HG02840 (cell line): Measurements from ENCODE around the gene AP1G1.
"Not testable (repeated sequence)": the region's sequence is repeated elsewhere in the genome, so short reads cannot be mapped to it uniquely, and the experiment has no call there.

Experiments
- ATAC-seq: cut with Tn5 transposase; IDR thresholded peaks from one replicate; pipeline ENCODE4 v1.9.1; 2021; ENCODE audit warnings: mild to moderate bottlenecking, moderate library complexity, moderate number of reproducible peaks; ENCODE audit not compliant: unreplicated experiment, low FRiP score

AP1G1 gene

DNA sequence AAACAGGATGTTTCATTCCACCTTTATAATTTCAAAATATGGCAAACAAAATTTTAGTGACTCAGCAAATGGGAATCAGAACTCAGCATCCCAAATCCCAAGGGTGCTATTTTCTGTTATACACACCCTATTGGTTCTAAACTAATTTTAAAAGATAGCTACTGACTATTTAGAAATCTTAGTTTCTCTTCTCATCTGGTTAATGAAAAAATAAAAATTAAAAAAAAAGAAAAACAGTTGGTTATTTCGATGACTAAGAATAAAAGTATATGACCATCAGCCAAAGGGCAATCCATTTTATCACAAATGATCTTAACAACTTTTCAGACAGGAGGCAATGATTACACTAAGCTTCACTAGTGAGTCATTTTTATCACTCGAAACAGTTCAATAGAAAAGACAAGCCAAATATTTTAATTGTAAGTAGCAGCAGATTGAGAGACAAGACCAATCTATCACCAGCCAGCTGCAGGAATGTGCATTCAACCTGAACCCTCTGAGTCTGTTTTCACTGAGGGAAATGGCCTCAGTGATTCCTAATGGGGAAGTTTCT lies 99.3 kb downstream of the AP1G1 start:
- no peak for ATAC-seq

DNA sequence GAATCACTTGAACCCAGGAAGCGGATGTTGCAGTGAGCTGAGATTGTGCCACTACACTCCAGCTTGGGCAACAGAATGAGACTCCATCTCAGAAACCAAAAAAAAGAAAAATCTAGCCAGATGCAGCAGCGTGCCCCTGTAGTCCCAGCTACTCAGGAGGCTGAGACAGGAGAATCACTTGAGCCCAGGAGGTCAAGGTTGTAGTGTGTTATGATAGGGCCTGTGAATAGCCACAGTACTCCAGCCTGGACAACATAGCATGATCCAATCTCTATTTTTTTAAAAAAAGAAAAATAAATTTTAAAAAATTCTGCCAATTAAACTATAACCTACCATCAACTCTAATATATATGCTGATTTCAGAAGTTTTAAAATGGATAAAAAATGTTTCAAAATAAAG lies 99.9 kb downstream of the AP1G1 start:
- no peak for ATAC-seq

GRCh38 chr16:71707199-71707598 lies 101.4 kb downstream of the AP1G1 start:
- no peak for ATAC-seq

GRCh38 chr16:71706046-71706445 lies 102.6 kb downstream of the AP1G1 start:
- no peak for ATAC-seq

DNA sequence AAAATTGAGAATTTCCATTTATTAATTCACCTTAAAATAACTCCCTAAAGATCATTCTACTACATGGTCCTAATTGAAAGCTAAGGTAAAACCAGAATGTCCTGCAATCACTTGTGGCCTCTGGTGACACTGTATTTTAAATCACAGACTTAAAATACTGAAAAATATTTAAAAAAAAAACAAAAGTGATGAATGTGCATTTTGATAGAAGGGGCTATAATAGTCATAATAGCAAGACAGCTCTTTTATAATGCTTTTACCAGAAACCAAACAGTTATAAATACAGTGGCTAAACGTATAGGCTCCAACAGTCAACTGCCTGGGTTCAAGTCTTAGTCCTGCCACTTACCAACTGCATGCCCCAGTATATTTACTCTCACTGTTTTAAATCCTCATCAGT lies 105.3 kb downstream of the AP1G1 start:
- no peak for ATAC-seq

- no peak for ATAC-seq
Measured at GRCh38 chr16:71700831-71701230, 107.8 kb downstream of the AP1G1 start.

DNA sequence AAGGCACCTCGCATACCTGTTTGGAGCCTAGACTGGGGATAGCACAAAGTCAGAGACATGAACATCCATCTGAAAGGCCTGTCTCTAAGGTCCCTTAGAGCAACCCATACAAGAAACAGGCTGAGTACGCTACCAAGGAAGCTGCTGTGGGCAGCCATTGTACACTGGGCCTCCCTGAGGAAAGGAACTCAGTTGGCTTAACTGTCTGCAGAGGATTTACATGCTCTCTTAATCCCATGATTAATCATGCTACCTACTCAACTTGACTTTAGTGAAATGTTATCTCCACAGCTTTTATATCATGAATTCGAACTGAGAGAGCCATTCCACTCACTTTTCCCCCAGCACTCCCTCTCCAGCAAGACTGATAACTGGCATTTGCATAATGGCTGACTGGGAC lies 110.1 kb downstream of the AP1G1 start:
- no peak for ATAC-seq

GRCh38 chr16:71693164-71693563 lies 115.5 kb downstream of the AP1G1 start:
- ATAC-seq, result no peak

- no peak for ATAC-seq
Measured at GRCh38 chr16:71689901-71690300, 118.7 kb downstream of the AP1G1 start.

- no peak for ATAC-seq
Measured at GRCh38 chr16:71687861-71688260, 120.8 kb downstream of the AP1G1 start.

DNA sequence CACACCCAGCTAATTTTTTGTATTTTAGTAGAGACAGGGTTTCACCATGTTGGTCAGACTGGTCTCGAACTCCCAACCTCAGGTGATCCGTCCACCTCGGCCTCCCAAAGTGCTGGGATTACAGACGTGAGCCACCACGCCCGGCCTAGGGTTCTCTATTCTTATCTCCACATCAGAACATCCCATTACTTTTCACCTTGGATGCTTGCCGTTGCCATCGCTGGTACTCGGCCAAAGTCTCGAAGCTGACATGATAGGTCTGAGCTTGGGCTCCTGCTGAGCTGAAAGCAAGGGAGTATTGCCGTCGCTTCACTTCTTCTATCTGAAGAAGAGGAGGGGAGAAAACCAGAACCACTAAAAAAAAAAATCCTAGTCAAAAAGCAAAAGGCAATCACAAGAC lies 124.4 kb downstream of the AP1G1 start:
- ATAC-seq, result not testable (repeated sequence)

GRCh38 chr16:71681360-71681759 lies 127.3 kb downstream of the AP1G1 start:
- no peak for ATAC-seq
